Neutrophil (primary cell): ENCODE data around the gene MDN1.

Experiments
- H3K27ac ChIP-seq: fragments of 200-600 bp; sonication (generic); 2 replicates; pipeline ENCODE4 v1.5.1; 2016; ENCODE audit warnings: mild to moderate bottlenecking, moderate library complexity
- H3K27me3 ChIP-seq: fragments of 200-600 bp; sonication (generic); 2 replicates; pipeline ENCODE4 v1.6.0; 2016; ENCODE audit warnings: mild to moderate bottlenecking
- H3K36me3 ChIP-seq: fragments of 200-600 bp; sonication (generic); 2 replicates; pipeline ENCODE4 v1.5.1; 2017
- H3K4me1 ChIP-seq, 2 experiments: fragments of 200-600 bp in 1 of 2; sonication (generic) in 1 of 2; 1 replicate in 1 of 2; 2 replicates in 1 of 2; pipeline versions ENCODE4 v1.5.1 to v1.6.1; 2013 to 2016; ENCODE audit warnings: low read depth in 1 of 2, low read length in 1 of 2, mild to moderate bottlenecking in 1 of 2, moderate library complexity in 1 of 2; ENCODE audit not compliant: control insufficient read depth in 1 of 2, insufficient read depth in 1 of 2
- H3K4me3 ChIP-seq, 2 experiments: fragments of 200-600 bp in 1 of 2; sonication (generic) in 1 of 2; 1 replicate in 1 of 2; 2 replicates in 1 of 2; pipeline ENCODE4 v1.5.1; 2013 to 2016; ENCODE audit warnings: low read depth in 1 of 2, low read length in 1 of 2, mild to moderate bottlenecking in 1 of 2, moderate library complexity in 1 of 2
- H3K9me3 ChIP-seq: fragments of 200-600 bp; sonication (generic); 2 replicates; pipeline ENCODE4 v1.5.1; 2016
- TF ChIP-seq, protein P1 (sequence below): fragments of 200-600 bp; sonication (generic); IDR thresholded peaks from 2 replicates; pipeline ENCODE4 v1.5.1; 2016; ENCODE audit warnings: antibody characterized with exemption

The MDN1 gene

DNA sequence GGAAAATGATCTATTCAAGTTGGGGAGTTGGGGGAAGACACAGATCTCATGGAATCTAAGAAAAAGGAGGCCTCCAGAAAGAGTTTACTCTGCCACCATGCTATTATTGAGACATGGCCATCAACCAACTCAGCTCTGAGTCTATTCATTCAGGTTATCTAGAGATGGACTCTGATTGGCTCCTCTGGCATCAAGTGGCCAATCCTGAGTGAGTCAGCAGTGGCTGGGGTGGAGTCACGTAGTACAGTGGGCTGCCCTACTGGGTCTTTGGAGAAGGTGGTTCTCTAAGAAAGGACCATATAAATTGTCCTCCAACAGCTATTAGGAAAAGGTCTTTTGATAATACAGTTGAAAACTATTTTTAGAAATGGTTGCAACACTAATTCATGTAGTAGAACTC lies 223.1 kb downstream of the MDN1 start:
- TF ChIP-seq, protein P1, sequence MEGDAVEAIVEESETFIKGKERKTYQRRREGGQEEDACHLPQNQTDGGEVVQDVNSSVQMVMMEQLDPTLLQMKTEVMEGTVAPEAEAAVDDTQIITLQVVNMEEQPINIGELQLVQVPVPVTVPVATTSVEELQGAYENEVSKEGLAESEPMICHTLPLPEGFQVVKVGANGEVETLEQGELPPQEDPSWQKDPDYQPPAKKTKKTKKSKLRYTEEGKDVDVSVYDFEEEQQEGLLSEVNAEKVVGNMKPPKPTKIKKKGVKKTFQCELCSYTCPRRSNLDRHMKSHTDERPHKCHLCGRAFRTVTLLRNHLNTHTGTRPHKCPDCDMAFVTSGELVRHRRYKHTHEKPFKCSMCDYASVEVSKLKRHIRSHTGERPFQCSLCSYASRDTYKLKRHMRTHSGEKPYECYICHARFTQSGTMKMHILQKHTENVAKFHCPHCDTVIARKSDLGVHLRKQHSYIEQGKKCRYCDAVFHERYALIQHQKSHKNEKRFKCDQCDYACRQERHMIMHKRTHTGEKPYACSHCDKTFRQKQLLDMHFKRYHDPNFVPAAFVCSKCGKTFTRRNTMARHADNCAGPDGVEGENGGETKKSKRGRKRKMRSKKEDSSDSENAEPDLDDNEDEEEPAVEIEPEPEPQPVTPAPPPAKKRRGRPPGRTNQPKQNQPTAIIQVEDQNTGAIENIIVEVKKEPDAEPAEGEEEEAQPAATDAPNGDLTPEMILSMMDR, result no peak
- no peak overlapping the region for H3K27ac ChIP-seq
- H3K4me3 ChIP-seq, result no peak overlapping the region
- no peaks in the 10 kb centered on the region for H3K36me3 ChIP-seq
- H3K9me3 ChIP-seq, result no peaks in the 10 kb centered on the region
- no peaks in the 10 kb centered on the region for H3K4me1 ChIP-seq
- H3K27me3 ChIP-seq, result no peaks in the 10 kb centered on the region

DNA sequence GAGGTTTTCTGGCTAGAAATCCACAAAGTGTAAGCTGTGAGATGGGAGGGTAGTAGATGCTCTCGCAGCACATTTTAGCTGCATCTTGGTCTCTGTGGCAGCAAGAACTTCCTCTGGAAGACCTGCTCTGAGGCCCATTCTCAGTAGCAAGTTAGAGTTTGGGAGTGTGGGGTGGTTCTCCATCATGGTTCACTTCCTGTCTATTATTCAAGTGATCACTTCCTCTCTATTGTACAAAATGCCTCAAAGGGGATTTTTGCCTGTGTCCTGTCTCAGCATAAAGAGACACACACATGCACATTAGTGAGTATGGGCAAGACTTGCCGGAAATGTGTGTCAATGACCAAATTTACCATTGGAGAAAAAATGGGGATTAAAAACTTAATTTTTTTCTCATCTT lies 223.5 kb downstream of the MDN1 start:
- TF ChIP-seq, protein P1, result no peak
- H3K4me1 ChIP-seq, result no peaks in the 10 kb centered on the region
- H3K27me3 ChIP-seq, result no peaks in the 10 kb centered on the region
- H3K36me3 ChIP-seq, result no peaks in the 10 kb centered on the region
- H3K27ac ChIP-seq, result no peak overlapping the region
- no peak overlapping the region for H3K4me3 ChIP-seq
- no peaks in the 10 kb centered on the region for H3K9me3 ChIP-seq
